Gastrocnemius medialis (tissue), 4 donors: ENCODE measurements around the gene IFI27L2.

Experiments
- CTCF ChIP-seq, 5 experiments: fragments of 450-650 bp in 3 of 5; fragments of 200-600 bp in 2 of 5; sonication (generic) in 2 of 5; IDR thresholded peaks in 4 of 5; conservative IDR thresholded peaks in 1 of 5; 1 replicate in 4 of 5; 2 replicates in 1 of 5; pipeline ENCODE4 v1.5.1; 2016 to 2019; ENCODE audit warnings: antibody characterized with exemption in 5 of 5, mild to moderate bottlenecking in 3 of 5, moderate library complexity in 3 of 5
- POLR2A ChIP-seq, 2 donors: fragments of 450-650 bp; IDR thresholded peaks; one replicate each; pipeline ENCODE4 v1.6.1; 2017; ENCODE audit warnings: antibody characterized with exemption in 2 of 2, mild to moderate bottlenecking in 2 of 2, moderate library complexity in 2 of 2

- TF ChIP-seq CTCF (IDR thresholded peaks at IDR 0.05 in 4 of 5, conservative IDR thresholded peaks at IDR 0.05 in 1 of 5) (no peak), POLR2A (IDR thresholded peaks at IDR 0.05) (no peak)
These were observed 6.1 kb upstream of the IFI27L2 start for GRCh38 chr14:94135476-94135875.
